HEK293 (cell line): ENCODE measurements around the gene ECI1.
A peak's percentile ranks its signal among the peaks of the same experiment; 100 is the strongest.

ENCODE experiments used
- CTCF ChIA-PET: fragments of 350-600 bp; formaldehyde crosslinking; extraction: SDS; loops from one replicate; lab custom pipeline; 2021; ENCODE audit warnings: antibody characterized with exemption; lab: Yijun Ruan, JAX
- POLR2A ChIA-PET: fragments of 300-600 bp; formaldehyde crosslinking; extraction: SDS; loops from one replicate; lab custom pipeline; 2020; ENCODE audit warnings: antibody characterized with exemption, inconsistent platforms; lab: Yijun Ruan, JAX
- H3K27ac ChIP-seq: fragments of 200-500 bp; sonication (Bioruptor generic); 2 replicates; pipeline ENCODE4 v1.5.1; 2014; ENCODE audit warnings: low read depth, low read length, control low read depth, inconsistent platforms; ENCODE audit errors: extremely low read depth
- H3K36me3 ChIP-seq, 2 experiments: fragments of 200-500 bp in 1 of 2; sonication (Bioruptor generic) in 1 of 2; 1 replicate in 1 of 2; 2 replicates in 1 of 2; pipeline ENCODE4 v1.5.1; 2014 to 2017; ENCODE audit warnings: inconsistent platforms in 2 of 2, low read length in 2 of 2; ENCODE audit not compliant: control insufficient read depth in 2 of 2, insufficient read depth in 1 of 2
- H3K4me1 ChIP-seq: fragments of 200-500 bp; sonication (Bioruptor generic); 2 replicates; pipeline ENCODE4 v1.5.1; 2014; ENCODE audit warnings: mild to moderate bottlenecking, low read length, inconsistent platforms; ENCODE audit not compliant: control insufficient read depth, insufficient read depth
- H3K4me3 ChIP-seq: 2 replicates; pipeline ENCODE4 v1.5.1; 2011; ENCODE audit warnings: low read depth, mild to moderate bottlenecking, control low read depth, low read length, moderate library complexity
- H3K9me3 ChIP-seq: fragments of 200-500 bp; sonication (Bioruptor generic); 2 replicates; pipeline ENCODE4 v1.5.1; 2014; ENCODE audit warnings: low read depth, low read length, inconsistent platforms; ENCODE audit not compliant: control insufficient read depth, insufficient read depth
- KLF16 ChIP-seq: fragments of 450-650 bp; formaldehyde crosslinking; IDR thresholded peaks from 2 replicates; pipeline ENCODE4 v1.5.1; 2017; ENCODE audit warnings: missing biosample characterization, missing genetic modification characterization
- ZBTB1 ChIP-seq: fragments of 450-650 bp; formaldehyde crosslinking; IDR thresholded peaks from 2 replicates; pipeline ENCODE4 v1.5.1; 2016; ENCODE audit warnings: missing biosample characterization, missing genetic modification characterization
- ZBTB17 ChIP-seq: fragments of 450-650 bp; formaldehyde crosslinking; IDR thresholded peaks from 2 replicates; pipeline ENCODE4 v1.5.1; 2016; ENCODE audit warnings: missing biosample characterization, missing genetic modification characterization
- ZEB2 ChIP-seq: fragments of 450-650 bp; formaldehyde crosslinking; IDR thresholded peaks from 2 replicates; pipeline ENCODE4 v1.5.1; 2016; ENCODE audit warnings: missing biosample characterization, missing genetic modification characterization
- ZNF10 ChIP-seq: fragments of 450-650 bp; formaldehyde crosslinking; IDR thresholded peaks from 2 replicates; pipeline ENCODE4 v1.5.1; 2017; ENCODE audit warnings: missing biosample characterization, missing genetic modification characterization
- ZNF174 ChIP-seq: fragments of 450-650 bp; formaldehyde crosslinking; IDR thresholded peaks from 2 replicates; pipeline ENCODE4 v1.5.0; 2017; ENCODE audit warnings: missing biosample characterization, mild to moderate bottlenecking, missing genetic modification characterization
- ZNF19 ChIP-seq: fragments of 450-650 bp; formaldehyde crosslinking; IDR thresholded peaks from 2 replicates; pipeline ENCODE4; 2016; ENCODE audit warnings: missing biosample characterization, missing genetic modification characterization, low read depth
- ZNF2 ChIP-seq: fragments of 450-650 bp; formaldehyde crosslinking; IDR thresholded peaks from 2 replicates; pipeline ENCODE4 v1.5.1; 2016; ENCODE audit warnings: missing biosample characterization, missing genetic modification characterization
- ZNF214 ChIP-seq: fragments of 450-650 bp; formaldehyde crosslinking; IDR thresholded peaks from 2 replicates; pipeline ENCODE4 v1.5.1; 2017; ENCODE audit warnings: missing biosample characterization, mild to moderate bottlenecking, missing genetic modification characterization, borderline replicate concordance
- ZNF223 ChIP-seq: fragments of 450-650 bp; formaldehyde crosslinking; IDR thresholded peaks from 2 replicates; pipeline ENCODE4 v1.5.1; 2016; ENCODE audit warnings: missing biosample characterization, missing genetic modification characterization
- ZNF354C ChIP-seq: fragments of 450-650 bp; formaldehyde crosslinking; IDR thresholded peaks from 2 replicates; pipeline ENCODE4 v1.5.1; 2016; ENCODE audit warnings: missing biosample characterization, missing genetic modification characterization, low read depth, borderline replicate concordance
- ZNF391 ChIP-seq: fragments of 450-650 bp; formaldehyde crosslinking; IDR thresholded peaks from 2 replicates; pipeline ENCODE4 v1.5.1; 2016; ENCODE audit warnings: low read depth, missing biosample characterization, missing genetic modification characterization, borderline replicate concordance
- ZNF610 ChIP-seq: fragments of 450-650 bp; formaldehyde crosslinking; IDR thresholded peaks from 2 replicates; pipeline ENCODE4 v1.5.1; 2016; ENCODE audit warnings: missing biosample characterization, missing genetic modification characterization, borderline replicate concordance
- ZNF623 ChIP-seq: fragments of 450-650 bp; formaldehyde crosslinking; IDR thresholded peaks from 2 replicates; pipeline ENCODE4 v1.5.1; 2016; ENCODE audit warnings: missing biosample characterization, missing genetic modification characterization
- ZNF660 ChIP-seq: fragments of 450-650 bp; IDR thresholded peaks from 2 replicates; pipeline ENCODE4 v1.5.1; 2018; ENCODE audit warnings: missing biosample characterization, mild to moderate bottlenecking, missing genetic modification characterization
- ZNF76 ChIP-seq: fragments of 450-650 bp; formaldehyde crosslinking; IDR thresholded peaks from 2 replicates; pipeline ENCODE4; 2016; ENCODE audit warnings: low read depth, missing biosample characterization, missing genetic modification characterization, borderline replicate concordance
- ZNF785 ChIP-seq: fragments of 450-650 bp; formaldehyde crosslinking; IDR thresholded peaks from 2 replicates; pipeline ENCODE4 v1.5.1; 2016; ENCODE audit warnings: missing biosample characterization, missing genetic modification characterization
- ZNF843 ChIP-seq: fragments of 450-650 bp; formaldehyde crosslinking; IDR thresholded peaks from 2 replicates; pipeline ENCODE4 v1.5.1; 2016; ENCODE audit warnings: missing biosample characterization, missing genetic modification characterization
- ZSCAN16 ChIP-seq: fragments of 450-650 bp; formaldehyde crosslinking; IDR thresholded peaks from 2 replicates; pipeline ENCODE4 v1.5.1; 2016; ENCODE audit warnings: missing biosample characterization, missing genetic modification characterization
- TF ChIP-seq, protein P1 (sequence below): fragments of 450-650 bp; formaldehyde crosslinking; IDR thresholded peaks from 2 replicates; pipeline ENCODE4 v1.5.1; 2016; ENCODE audit warnings: missing biosample characterization, missing genetic modification characterization
- TF ChIP-seq, protein P2 (sequence below): fragments of 450-650 bp; formaldehyde crosslinking; IDR thresholded peaks from 2 replicates; pipeline ENCODE4 v1.5.1; 2016; ENCODE audit warnings: missing biosample characterization, missing genetic modification characterization
- TF ChIP-seq, protein P3 (sequence below): fragments of 450-650 bp; formaldehyde crosslinking; IDR thresholded peaks from 2 replicates; pipeline ENCODE4 v1.5.1; 2016; ENCODE audit warnings: missing biosample characterization, missing genetic modification characterization, low read depth
- TF ChIP-seq, protein P4 (sequence below): fragments of 450-650 bp; formaldehyde crosslinking; IDR thresholded peaks from 2 replicates; pipeline ENCODE4; 2016; ENCODE audit warnings: missing biosample characterization, missing genetic modification characterization
- TF ChIP-seq, protein P5 (sequence below): fragments of 450-650 bp; formaldehyde crosslinking; IDR thresholded peaks from 2 replicates; pipeline ENCODE4 v1.5.1; 2016; ENCODE audit warnings: missing biosample characterization, missing genetic modification characterization
- TF ChIP-seq, protein P6 (sequence below): fragments of 450-650 bp; formaldehyde crosslinking; IDR thresholded peaks from 2 replicates; pipeline ENCODE4 v1.5.1; 2016; ENCODE audit warnings: missing biosample characterization, missing genetic modification characterization

ECI1 gene

DNA sequence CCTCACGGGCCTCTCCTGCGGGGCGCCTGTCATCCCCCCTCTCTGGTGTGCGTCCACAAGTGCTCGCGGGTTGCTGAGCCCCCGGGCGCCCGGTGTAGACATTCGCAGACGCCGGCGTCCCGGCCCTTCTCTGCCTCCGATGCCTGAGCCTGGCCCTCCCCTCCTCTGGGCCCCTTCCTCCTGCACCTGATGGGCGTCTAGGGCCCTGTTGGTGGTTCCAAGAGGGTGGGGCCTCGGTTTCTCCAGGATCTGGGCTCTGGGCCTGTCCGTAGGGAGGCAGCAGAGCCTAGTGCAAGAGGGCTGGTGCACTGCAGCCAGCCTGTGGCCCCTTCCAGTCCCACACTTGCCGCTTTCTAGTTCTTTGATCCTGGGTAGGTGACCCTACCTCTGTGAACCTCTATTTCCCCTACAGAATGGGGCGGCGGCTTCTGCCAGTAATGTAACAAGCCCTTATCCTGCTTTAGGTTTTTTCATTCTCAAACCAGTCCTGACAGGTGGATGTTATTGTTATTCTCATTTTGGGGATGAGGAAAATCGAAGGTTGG lies 27.4 kb downstream of the ECI1 start (continued):
- TF ChIP-seq, protein P1, sequence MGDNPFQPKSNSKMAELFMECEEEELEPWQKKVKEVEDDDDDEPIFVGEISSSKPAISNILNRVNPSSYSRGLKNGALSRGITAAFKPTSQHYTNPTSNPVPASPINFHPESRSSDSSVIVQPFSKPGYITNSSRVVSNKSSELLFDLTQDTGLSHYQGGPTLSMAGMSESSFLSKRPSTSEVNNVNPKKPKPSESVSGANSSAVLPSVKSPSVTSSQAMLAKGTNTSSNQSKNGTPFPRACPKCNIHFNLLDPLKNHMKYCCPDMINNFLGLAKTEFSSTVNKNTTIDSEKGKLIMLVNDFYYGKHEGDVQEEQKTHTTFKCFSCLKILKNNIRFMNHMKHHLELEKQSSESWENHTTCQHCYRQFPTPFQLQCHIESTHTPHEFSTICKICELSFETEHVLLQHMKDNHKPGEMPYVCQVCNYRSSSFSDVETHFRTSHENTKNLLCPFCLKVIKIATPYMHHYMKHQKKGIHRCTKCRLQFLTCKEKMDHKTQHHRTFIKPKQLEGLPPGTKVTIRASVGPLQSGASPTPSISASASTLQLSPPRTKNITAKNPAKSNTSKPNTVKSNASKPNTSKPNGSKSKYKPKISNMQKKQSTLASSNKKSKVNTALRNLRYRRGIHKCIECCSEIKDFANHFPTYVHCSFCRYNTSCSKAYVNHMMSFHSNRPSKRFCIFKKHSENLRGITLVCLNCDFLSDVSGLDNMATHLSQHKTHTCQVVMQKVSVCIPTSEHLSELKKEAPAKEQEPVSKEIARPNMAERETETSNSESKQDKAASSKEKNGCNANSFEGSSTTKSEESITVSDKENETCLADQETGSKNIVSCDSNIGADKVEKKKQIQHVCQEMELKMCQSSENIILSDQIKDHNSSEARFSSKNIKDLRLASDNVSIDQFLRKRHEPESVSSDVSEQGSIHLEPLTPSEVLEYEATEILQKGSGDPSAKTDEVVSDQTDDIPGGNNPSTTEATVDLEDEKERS (tag by site-specific recombination), result no peak

DNA sequence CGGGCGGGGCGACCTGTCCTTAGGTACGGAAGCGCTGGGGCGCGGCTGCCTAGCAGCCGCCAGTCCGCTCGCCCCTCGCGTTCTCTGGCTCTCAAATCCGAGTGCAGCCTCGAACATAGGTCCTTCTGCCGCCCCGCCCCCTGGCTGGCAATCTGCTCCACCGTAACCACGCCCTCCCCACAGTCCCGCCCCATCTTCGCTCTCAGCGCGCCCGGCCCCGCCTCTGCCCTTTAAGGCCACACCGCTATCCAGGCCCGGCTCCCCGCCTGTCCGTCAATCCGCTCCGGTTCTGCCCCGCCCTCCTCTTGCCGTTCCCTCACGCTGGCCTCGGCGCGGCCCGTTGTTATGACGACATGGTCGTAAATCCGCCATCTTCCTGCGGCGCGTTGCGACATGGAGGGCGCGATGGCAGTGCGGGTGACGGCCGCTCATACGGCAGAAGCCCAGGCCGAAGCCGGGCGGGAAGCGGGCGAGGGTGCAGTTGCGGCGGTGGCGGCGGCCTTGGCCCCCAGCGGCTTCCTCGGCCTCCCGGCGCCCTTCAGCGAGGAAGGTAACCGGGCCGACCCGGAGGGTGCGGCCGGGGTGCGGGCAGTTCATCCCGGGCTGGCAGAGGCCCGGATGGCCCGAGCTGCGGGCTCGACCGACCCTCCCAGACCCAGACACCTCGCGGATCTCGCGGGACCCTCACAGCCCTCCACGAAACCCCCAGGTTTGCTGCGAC lies 28.0 kb downstream of the ECI1 start, which contains the start of gene E4F1:
E4F1 (plus strand) TSS at position 371 of the 721 bp plus-strand sequence; CDS start at position 394, 23 bp downstream.
- H3K9me3 ChIP-seq, result no peaks in the 10 kb centered on the region
- H3K4me1 ChIP-seq, result 0 out of 2 replicates have a peak, but pooled peaks cover 2% of the 10 kb centered on the region
- ChIA-PET POLR2A (interaction anchor here (0.6 to 2.6 kb wide), 10 partner anchors 9 to 259 kb away, joined by 3 to 19 read pairs (median 6); partner anchors contain the start of genes DNASE1L2, ECI1, PGP and RPS2), CTCF (interaction anchor here (0.6 to 1.0 kb wide), 2 partner anchors 28 to 220 kb away, joined by 3 read pairs; no protein-coding TSS in a partner anchor)
- H3K36me3 ChIP-seq, result peaks cover 0 to 19% of the 10 kb centered on the region in 2 experiments; a peak in 2 of 3 replicates
- H3K4me3 ChIP-seq, result peak within 1 kb of the TSS; percentile 96
- H3K27ac ChIP-seq, result peak within 1 kb of the TSS; percentile 94
- peak; percentile 61 for TF ChIP-seq ZNF2
- TF ChIP-seq, protein P2, sequence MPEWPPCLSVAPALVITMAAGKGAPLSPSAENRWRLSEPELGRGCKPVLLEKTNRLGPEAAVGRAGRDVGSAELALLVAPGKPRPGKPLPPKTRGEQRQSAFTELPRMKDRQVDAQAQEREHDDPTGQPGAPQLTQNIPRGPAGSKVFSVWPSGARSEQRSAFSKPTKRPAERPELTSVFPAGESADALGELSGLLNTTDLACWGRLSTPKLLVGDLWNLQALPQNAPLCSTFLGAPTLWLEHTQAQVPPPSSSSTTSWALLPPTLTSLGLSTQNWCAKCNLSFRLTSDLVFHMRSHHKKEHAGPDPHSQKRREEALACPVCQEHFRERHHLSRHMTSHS (tag by site-specific recombination), result no peak
- peak; percentile 91 for TF ChIP-seq ZBTB17 (tag by site-specific recombination)
- peak; percentile 75; the same call in 1 of the 2 replicates for TF ChIP-seq ZNF610 (tag by site-specific recombination)
- TF ChIP-seq, protein P3, sequence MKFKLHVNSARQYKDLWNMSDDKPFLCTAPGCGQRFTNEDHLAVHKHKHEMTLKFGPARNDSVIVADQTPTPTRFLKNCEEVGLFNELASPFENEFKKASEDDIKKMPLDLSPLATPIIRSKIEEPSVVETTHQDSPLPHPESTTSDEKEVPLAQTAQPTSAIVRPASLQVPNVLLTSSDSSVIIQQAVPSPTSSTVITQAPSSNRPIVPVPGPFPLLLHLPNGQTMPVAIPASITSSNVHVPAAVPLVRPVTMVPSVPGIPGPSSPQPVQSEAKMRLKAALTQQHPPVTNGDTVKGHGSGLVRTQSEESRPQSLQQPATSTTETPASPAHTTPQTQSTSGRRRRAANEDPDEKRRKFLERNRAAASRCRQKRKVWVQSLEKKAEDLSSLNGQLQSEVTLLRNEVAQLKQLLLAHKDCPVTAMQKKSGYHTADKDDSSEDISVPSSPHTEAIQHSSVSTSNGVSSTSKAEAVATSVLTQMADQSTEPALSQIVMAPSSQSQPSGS (tag by site-specific recombination), result peak; percentile 96
- TF ChIP-seq ZNF391 (tag by site-specific recombination), result peak; percentile 81
- no peak for TF ChIP-seq ZNF623 (tag by site-specific recombination)
- TF ChIP-seq ZNF214 (tag by site-specific recombination), result no peak
- no peak for TF ChIP-seq ZNF19 (tag by site-specific recombination)
- TF ChIP-seq, protein P4, sequence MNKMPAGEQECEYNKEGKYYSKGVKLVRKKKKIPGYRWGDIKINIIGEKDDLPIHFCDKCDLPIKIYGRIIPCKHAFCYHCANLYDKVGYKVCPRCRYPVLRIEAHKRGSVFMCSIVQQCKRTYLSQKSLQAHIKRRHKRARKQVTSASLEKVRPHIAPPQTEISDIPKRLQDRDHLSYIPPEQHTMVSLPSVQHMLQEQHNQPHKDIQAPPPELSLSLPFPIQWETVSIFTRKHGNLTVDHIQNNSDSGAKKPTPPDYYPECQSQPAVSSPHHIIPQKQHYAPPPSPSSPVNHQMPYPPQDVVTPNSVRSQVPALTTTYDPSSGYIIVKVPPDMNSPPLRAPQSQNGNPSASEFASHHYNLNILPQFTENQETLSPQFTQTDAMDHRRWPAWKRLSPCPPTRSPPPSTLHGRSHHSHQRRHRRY, result no peak
- peak; percentile 56; the same call in 1 of the 2 replicates for TF ChIP-seq ZNF76 (tag by site-specific recombination)
- TF ChIP-seq ZBTB1 (tag by site-specific recombination), result peak; percentile 91
- peak; percentile 97 for TF ChIP-seq ZEB2 (tag by site-specific recombination)
- TF ChIP-seq ZNF223, result no peak
- TF ChIP-seq, protein P5, sequence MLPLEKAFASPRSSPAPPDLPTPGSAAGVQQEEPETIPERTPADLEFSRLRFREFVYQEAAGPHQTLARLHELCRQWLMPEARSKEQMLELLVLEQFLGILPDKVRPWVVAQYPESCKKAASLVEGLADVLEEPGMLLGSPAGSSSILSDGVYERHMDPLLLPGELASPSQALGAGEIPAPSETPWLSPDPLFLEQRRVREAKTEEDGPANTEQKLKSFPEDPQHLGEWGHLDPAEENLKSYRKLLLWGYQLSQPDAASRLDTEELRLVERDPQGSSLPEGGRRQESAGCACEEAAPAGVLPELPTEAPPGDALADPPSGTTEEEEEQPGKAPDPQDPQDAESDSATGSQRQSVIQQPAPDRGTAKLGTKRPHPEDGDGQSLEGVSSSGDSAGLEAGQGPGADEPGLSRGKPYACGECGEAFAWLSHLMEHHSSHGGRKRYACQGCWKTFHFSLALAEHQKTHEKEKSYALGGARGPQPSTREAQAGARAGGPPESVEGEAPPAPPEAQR (tag by site-specific recombination), result no peak
- no peak for TF ChIP-seq ZNF785
- no peak; the same call in 1 of the 2 replicates for TF ChIP-seq ZNF843 (tag by site-specific recombination)
- TF ChIP-seq ZNF174 (tag by site-specific recombination), result no peak
- TF ChIP-seq, protein P6, sequence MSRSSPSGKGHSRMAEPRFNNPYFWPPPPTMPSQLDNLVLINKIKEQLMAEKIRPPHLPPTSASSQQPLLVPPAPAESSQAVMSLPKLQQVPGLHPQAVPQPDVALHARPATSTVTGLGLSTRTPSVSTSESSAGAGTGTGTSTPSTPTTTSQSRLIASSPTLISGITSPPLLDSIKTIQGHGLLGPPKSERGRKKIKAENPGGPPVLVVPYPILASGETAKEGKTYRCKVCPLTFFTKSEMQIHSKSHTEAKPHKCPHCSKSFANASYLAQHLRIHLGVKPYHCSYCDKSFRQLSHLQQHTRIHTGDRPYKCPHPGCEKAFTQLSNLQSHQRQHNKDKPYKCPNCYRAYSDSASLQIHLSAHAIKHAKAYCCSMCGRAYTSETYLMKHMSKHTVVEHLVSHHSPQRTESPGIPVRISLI (tag by site-specific recombination), result no peak
- TF ChIP-seq ZNF660 (tag by site-specific recombination), result peak; percentile 64
- 0 out of 2 replicates have a peak, but pooled peaks have one; percentile 40 for TF ChIP-seq ZSCAN16
- TF ChIP-seq ZNF10, result no peak
- TF ChIP-seq KLF16 (tag by site-specific recombination), result peak; percentile 67
- no peak for TF ChIP-seq ZNF354C (tag by site-specific recombination)
